ENCODE data around the gene PTPN4. TPM values are rescaled to one million over a fixed set of nuclear protein-coding genes. Genes with fewer than 3 reads are reported as not detected.

PTPN4 gene
- total and polyA plus RNA-seq, 2 experiments from 2014 or later, result 41.6 to 90.4 TPM

- no peak overlapping the region for H2AFZ ChIP-seq
- H3K4me3 ChIP-seq, result no peak overlapping the region
- Mint-ChIP-seq H3K9me3 (peaks cover 33% of the 10 kb centered on the region; the same call in 2 of the 3 replicates), H3K27me3 (ENCODE audit: insufficient read depth, low read depth, poor library complexity) (peaks cover 1% of the 10 kb centered on the region), H3K27ac (no peak overlapping the region; the same call in 1 of the 2 replicates), H3K36me3 (ENCODE audit: low read depth) (peaks cover 80% of the 10 kb centered on the region), H3K4me1 (peaks cover 12% of the 10 kb centered on the region; the same call in 2 of the 3 replicates), H3K4me3 (no peak overlapping the region)
- peaks cover 40% of the 10 kb centered on the region for H3K36me3 ChIP-seq (ENCODE audit: insufficient read depth)
- no peaks in the 10 kb centered on the region for H4K20me1 ChIP-seq (replicated peaks; ENCODE audit: insufficient read depth)
- ATAC-seq (no peak), DNase-seq (ENCODE audit: low spot score) (no peak)
- H3K27ac ChIP-seq (ENCODE audit: low read depth), result no peak overlapping the region
- H3K79me2 ChIP-seq (replicated peaks; ENCODE audit: insufficient read depth), result no peaks in the 10 kb centered on the region
- no peaks in the 10 kb centered on the region for H3F3A ChIP-seq (replicated peaks; ENCODE audit: low read depth)
- no peaks in the 10 kb centered on the region for H3K27me3 ChIP-seq (ENCODE audit: insufficient read depth)
- TF ChIP-seq ZNF331 (CRISPR knock-in tag; IDR thresholded peaks at IDR 0.05; ENCODE audit: low read depth), result no peak
- H3K4me1 ChIP-seq (ENCODE audit: insufficient read depth), result peaks cover 10% of the 10 kb centered on the region; the same call in 1 of the 2 replicates
- no peak overlapping the region for H3K4me2 ChIP-seq
- H3K9me2 ChIP-seq (ENCODE audit: insufficient read depth), result no peaks in the 10 kb centered on the region
These were observed 199.0 kb downstream of the PTPN4 start for GRCh38 chr2:119958670-119959268.

- no peaks in the 10 kb centered on the region for H3K27me3 ChIP-seq (ENCODE audit: insufficient read depth)
- DNase-seq (ENCODE audit: low spot score), result no peak
- no peaks in the 10 kb centered on the region for H4K20me1 ChIP-seq (replicated peaks; ENCODE audit: insufficient read depth)
- peaks cover 36% of the 10 kb centered on the region for H3K36me3 ChIP-seq (ENCODE audit: insufficient read depth)
- Mint-ChIP-seq H3K27ac (no peak overlapping the region), H3K27me3 (ENCODE audit: insufficient read depth, low read depth, poor library complexity) (peaks cover 3% of the 10 kb centered on the region), H3K9me3 (peaks cover 23% of the 10 kb centered on the region; the same call in 2 of the 3 replicates), H3K4me3 (no peak overlapping the region), H3K4me1 (peaks cover 12% of the 10 kb centered on the region; the same call in 2 of the 3 replicates), H3K36me3 (ENCODE audit: low read depth) (peaks cover 73% of the 10 kb centered on the region)
- no peak for TF ChIP-seq ZNF331 (CRISPR knock-in tag; IDR thresholded peaks at IDR 0.05; ENCODE audit: low read depth)
- no peak for TF ChIP-seq EZH2phosphoT487 (IDR thresholded peaks at IDR 0.05; ENCODE audit: unreplicated experiment)
- no peak for TF ChIP-seq STAT1 (IDR thresholded peaks at IDR 0.05; ENCODE audit: unreplicated experiment)
- TF ChIP-seq, protein P1, sequence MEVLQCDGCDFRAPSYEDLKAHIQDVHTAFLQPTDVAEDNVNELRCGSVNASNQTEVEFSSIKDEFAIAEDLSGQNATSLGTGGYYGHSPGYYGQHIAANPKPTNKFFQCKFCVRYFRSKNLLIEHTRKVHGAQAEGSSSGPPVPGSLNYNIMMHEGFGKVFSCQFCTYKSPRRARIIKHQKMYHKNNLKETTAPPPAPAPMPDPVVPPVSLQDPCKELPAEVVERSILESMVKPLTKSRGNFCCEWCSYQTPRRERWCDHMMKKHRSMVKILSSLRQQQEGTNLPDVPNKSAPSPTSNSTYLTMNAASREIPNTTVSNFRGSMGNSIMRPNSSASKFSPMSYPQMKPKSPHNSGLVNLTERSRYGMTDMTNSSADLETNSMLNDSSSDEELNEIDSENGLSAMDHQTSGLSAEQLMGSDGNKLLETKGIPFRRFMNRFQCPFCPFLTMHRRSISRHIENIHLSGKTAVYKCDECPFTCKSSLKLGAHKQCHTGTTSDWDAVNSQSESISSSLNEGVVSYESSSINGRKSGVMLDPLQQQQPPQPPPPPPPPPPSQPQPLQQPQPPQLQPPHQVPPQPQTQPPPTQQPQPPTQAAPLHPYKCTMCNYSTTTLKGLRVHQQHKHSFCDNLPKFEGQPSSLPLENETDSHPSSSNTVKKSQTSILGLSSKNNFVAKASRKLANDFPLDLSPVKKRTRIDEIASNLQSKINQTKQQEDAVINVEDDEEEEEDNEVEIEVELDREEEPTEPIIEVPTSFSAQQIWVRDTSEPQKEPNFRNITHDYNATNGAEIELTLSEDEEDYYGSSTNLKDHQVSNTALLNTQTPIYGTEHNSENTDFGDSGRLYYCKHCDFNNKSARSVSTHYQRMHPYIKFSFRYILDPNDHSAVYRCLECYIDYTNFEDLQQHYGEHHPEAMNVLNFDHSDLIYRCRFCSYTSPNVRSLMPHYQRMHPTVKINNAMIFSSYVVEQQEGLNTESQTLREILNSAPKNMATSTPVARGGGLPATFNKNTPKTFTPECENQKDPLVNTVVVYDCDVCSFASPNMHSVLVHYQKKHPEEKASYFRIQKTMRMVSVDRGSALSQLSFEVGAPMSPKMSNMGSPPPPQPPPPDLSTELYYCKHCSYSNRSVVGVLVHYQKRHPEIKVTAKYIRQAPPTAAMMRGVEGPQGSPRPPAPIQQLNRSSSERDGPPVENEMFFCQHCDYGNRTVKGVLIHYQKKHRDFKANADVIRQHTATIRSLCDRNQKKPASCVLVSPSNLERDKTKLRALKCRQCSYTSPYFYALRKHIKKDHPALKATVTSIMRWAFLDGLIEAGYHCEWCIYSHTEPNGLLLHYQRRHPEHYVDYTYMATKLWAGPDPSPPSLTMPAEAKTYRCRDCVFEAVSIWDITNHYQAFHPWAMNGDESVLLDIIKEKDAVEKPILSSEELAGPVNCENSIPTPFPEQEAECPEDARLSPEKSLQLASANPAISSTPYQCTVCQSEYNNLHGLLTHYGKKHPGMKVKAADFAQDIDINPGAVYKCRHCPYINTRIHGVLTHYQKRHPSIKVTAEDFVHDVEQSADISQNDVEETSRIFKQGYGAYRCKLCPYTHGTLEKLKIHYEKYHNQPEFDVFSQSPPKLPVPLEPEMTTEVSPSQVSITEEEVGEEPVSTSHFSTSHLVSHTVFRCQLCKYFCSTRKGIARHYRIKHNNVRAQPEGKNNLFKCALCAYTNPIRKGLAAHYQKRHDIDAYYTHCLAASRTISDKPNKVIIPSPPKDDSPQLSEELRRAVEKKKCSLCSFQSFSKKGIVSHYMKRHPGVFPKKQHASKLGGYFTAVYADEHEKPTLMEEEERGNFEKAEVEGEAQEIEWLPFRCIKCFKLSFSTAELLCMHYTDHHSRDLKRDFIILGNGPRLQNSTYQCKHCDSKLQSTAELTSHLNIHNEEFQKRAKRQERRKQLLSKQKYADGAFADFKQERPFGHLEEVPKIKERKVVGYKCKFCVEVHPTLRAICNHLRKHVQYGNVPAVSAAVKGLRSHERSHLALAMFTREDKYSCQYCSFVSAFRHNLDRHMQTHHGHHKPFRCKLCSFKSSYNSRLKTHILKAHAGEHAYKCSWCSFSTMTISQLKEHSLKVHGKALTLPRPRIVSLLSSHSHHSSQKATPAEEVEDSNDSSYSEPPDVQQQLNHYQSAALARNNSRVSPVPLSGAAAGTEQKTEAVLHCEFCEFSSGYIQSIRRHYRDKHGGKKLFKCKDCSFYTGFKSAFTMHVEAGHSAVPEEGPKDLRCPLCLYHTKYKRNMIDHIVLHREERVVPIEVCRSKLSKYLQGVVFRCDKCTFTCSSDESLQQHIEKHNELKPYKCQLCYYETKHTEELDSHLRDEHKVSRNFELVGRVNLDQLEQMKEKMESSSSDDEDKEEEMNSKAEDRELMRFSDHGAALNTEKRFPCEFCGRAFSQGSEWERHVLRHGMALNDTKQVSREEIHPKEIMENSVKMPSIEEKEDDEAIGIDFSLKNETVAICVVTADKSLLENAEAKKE (CRISPR knock-in tag; IDR thresholded peaks at IDR 0.05), result no peak
- TF ChIP-seq ZNF114 (CRISPR knock-in tag; IDR thresholded peaks at IDR 0.05), result no peak
- TF ChIP-seq EZH2 (IDR thresholded peaks at IDR 0.05; ENCODE audit: low read depth, unreplicated experiment), result no peak
- H3K4me1 ChIP-seq (ENCODE audit: insufficient read depth), result peaks cover 10% of the 10 kb centered on the region; the same call in 1 of the 2 replicates
- no peak overlapping the region for H3K4me3 ChIP-seq
- no peak for ATAC-seq
- no peaks in the 10 kb centered on the region for H3K79me2 ChIP-seq (replicated peaks; ENCODE audit: insufficient read depth)
- no peak overlapping the region for H3K27ac ChIP-seq (ENCODE audit: low read depth)
- H2AFZ ChIP-seq, result no peak overlapping the region
- H3K9me2 ChIP-seq (ENCODE audit: insufficient read depth), result no peaks in the 10 kb centered on the region
- no peaks in the 10 kb centered on the region for H3F3A ChIP-seq (replicated peaks; ENCODE audit: low read depth)
- 0 out of 2 replicates have a peak overlapping the region, but pooled peaks have one; percentile 22 for H3K4me2 ChIP-seq
These were observed 201.1 kb downstream of the PTPN4 start for GRCh38 chr2:119960821-119961220.

Data from GM23338 (cell line).